Activated naive CD8-positive, alpha-beta T cell (primary cell): ENCODE measurements around the gene PFN4.

Experiments used
- H3K27ac Mint-ChIP-seq: one replicate; pipeline ENCODE4 v1.8.0; 2021; ENCODE audit warnings: mixed read lengths
- H3K27me3 Mint-ChIP-seq: one replicate; pipeline ENCODE4 v1.8.0; 2021; ENCODE audit warnings: mixed read lengths
- H3K36me3 Mint-ChIP-seq: one replicate; pipeline ENCODE4 v1.8.0; 2021; ENCODE audit warnings: mixed read lengths
- H3K4me1 Mint-ChIP-seq: one replicate; pipeline ENCODE4 v1.8.0; 2021; ENCODE audit warnings: low read depth, mixed read lengths
- H3K4me3 Mint-ChIP-seq: one replicate; pipeline ENCODE4 v1.8.0; 2021; ENCODE audit warnings: mild to moderate bottlenecking, mixed read lengths
- H3K9me3 Mint-ChIP-seq: one replicate; pipeline ENCODE4 v1.8.0; 2021; ENCODE audit warnings: low read depth, mixed read lengths

PFN4 gene

GRCh38 chr2:24076849-24077534 is 46.1 kb downstream of the PFN4 start:
- Mint-ChIP-seq H3K27me3 (no peaks in the 10 kb centered on the region), H3K4me1 (peaks cover 32% of the 10 kb centered on the region), H3K4me3 (peak overlapping the region; percentile 100), H3K9me3 (no peaks in the 10 kb centered on the region), H3K36me3 (peaks cover 4% of the 10 kb centered on the region), H3K27ac (peak overlapping the region; percentile 83)

DNA sequence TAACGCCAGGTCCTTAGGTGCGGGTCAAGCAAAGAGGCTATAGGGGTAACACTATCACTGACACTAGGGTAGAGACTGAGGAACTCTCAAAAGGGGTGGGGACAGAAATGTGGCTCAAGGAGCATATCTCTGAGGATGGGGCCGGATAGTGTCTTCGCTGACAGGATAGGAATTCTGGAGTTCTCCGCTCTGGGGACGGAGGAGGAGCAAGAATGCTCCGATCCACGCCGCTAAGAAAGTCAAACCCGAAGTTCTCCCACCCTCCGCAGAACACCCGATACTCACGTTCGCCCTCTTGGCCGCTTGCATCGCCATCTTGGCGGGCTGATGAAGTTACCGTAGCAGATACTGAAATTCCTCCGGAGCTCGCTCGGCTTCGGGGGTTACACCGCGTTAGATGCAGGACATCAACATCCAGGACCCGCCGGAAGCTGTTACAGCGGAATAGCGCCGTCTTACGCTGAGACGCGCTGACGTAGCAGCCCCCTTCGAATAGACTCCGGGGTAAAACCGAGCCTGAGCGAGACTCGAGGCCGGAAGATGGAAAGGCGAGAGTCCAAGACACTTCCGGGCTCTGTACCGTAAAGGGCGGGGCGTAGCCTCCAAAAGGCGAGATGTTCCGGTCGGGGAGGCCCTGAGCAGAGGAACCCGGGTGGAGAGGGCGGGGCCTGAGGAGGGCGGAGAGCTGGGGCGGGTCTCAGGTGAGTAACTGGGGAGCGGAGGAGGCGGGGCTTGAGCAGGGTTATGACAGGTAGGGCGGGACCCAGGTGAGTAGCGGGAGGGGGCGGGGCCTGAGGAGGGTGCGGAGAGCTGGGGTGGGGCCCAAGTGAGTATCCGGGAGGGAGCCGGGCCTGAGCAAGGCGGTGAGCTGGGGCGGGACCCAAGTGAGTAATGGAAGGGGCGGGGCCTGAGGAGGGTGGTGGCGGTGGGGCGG is 47.0 kb downstream of the PFN4 start, which contains the start of gene SF3B6:
TSS of gene SF3B6 (minus strand) at position 412 of the 934 bp plus-strand sequence. CDS start at position 315, 97 bp downstream.
- Mint-ChIP-seq H3K27me3 (no peaks in the 10 kb centered on the region), H3K9me3 (no peaks in the 10 kb centered on the region), H3K27ac (peak within 1 kb of the TSS; percentile 98), H3K4me1 (peaks cover 32% of the 10 kb centered on the region), H3K4me3 (peak within 1 kb of the TSS; percentile 100), H3K36me3 (peaks cover 4% of the 10 kb centered on the region)

DNA sequence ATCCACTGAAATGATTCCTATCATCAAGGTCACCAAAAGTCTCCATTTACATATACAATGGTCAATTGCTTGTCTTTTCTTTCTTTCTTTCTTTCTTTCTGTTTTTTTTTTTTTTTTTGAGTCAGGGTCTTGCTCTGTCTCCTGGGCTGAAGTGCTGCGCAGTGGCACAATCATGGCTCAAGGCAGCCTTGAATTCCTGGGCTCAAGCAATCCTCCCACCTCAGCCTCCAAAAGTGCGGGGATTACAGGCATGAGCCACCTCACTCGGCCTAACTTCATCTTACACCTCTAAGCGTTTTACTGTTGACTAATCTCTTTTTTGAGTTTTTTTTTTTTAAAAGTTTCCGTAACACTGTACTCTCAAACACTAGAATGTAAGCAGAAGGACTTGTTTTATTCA is 47.9 kb downstream of the PFN4 start:
- H3K27me3 Mint-ChIP-seq: no peaks in the 10 kb centered on the region
- H3K27ac Mint-ChIP-seq: peak overlapping the region; percentile 98
- H3K4me1 Mint-ChIP-seq: peaks cover 32% of the 10 kb centered on the region
- H3K4me3 Mint-ChIP-seq: peak overlapping the region; percentile 100
- H3K36me3 Mint-ChIP-seq: peaks cover 3% of the 10 kb centered on the region
- H3K9me3 Mint-ChIP-seq: no peaks in the 10 kb centered on the region

- Mint-ChIP-seq H3K36me3 (peaks cover 3% of the 10 kb centered on the region), H3K4me3 (peak overlapping the region; percentile 12), H3K4me1 (peaks cover 32% of the 10 kb centered on the region), H3K27ac (no peak overlapping the region), H3K27me3 (no peaks in the 10 kb centered on the region), H3K9me3 (no peaks in the 10 kb centered on the region)
These were observed 49.3 kb downstream of the PFN4 start for GRCh38 chr2:24073816-24074215.

- Mint-ChIP-seq H3K9me3 (no peaks in the 10 kb centered on the region), H3K27ac (no peak overlapping the region), H3K36me3 (peaks cover 3% of the 10 kb centered on the region), H3K4me1 (peaks cover 29% of the 10 kb centered on the region), H3K27me3 (no peaks in the 10 kb centered on the region), H3K4me3 (no peak overlapping the region)
These were observed 50.9 kb downstream of the PFN4 start for GRCh38 chr2:24072259-24072658.

DNA sequence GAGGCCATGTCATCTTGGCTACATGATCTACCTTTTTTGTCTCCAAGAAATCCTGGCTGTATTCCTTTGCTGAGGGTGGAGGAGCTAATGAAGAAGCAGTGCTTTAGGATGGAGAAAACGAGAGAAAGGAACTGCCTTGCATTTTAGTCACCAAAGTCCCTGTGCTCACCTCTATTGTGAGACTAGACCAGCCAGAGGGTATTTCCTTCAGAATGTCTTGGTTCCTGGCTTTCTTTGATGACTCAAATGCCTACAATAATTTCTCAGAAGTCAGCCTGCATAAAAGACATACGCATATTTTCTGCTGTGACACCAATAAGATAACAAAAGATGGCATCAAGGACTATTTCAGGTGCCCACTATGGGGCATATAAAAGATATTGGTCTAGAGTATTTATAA is 57.8 kb downstream of the PFN4 start:
- Mint-ChIP-seq H3K36me3 (peaks cover 2% of the 10 kb centered on the region), H3K4me1 (no peaks in the 10 kb centered on the region), H3K27me3 (no peaks in the 10 kb centered on the region), H3K27ac (no peak overlapping the region), H3K9me3 (no peaks in the 10 kb centered on the region), H3K4me3 (no peak overlapping the region)
